Glutamatergic neuron (in vitro differentiated cells): ENCODE measurements around the gene CLIC5. TPM values are rescaled to one million over a fixed set of nuclear protein-coding genes. Genes with fewer than 3 reads are reported as not detected.

ENCODE experiments used
- DNase-seq: peaks from one replicate; pipeline ENCODE4 v3.0.0; 2022
- H3K27ac Mint-ChIP-seq: one replicate; pipeline ENCODE4 v1.8.0; 2020; ENCODE audit warnings: mild to moderate bottlenecking, mixed read lengths, inconsistent platforms; ENCODE audit not compliant: unreplicated experiment
- H3K27me3 Mint-ChIP-seq: one replicate; pipeline ENCODE4 v1.8.0; 2020; ENCODE audit warnings: mild to moderate bottlenecking, moderate library complexity, mixed read lengths, inconsistent platforms; ENCODE audit not compliant: unreplicated experiment
- H3K36me3 Mint-ChIP-seq: one replicate; pipeline ENCODE4 v1.8.0; 2020; ENCODE audit warnings: mild to moderate bottlenecking, mixed read lengths, inconsistent platforms; ENCODE audit not compliant: unreplicated experiment
- H3K4me1 Mint-ChIP-seq: one replicate; pipeline ENCODE4 v1.8.0; 2020; ENCODE audit warnings: mild to moderate bottlenecking, low read depth, mixed read lengths, inconsistent platforms; ENCODE audit not compliant: unreplicated experiment
- H3K4me3 Mint-ChIP-seq: one replicate; pipeline ENCODE4 v1.8.0; 2020; ENCODE audit warnings: mild to moderate bottlenecking, mixed read lengths, inconsistent platforms; ENCODE audit not compliant: unreplicated experiment
- H3K9me3 Mint-ChIP-seq: one replicate; pipeline ENCODE4 v1.8.0; 2020; ENCODE audit warnings: mild to moderate bottlenecking, moderate library complexity, mixed read lengths, inconsistent platforms; ENCODE audit not compliant: unreplicated experiment
- CTCF ChIP-seq: fragments of 200-600 bp; sonication (generic); IDR thresholded peaks from one replicate; pipeline ENCODE4 v1.5.0; 2021; ENCODE audit not compliant: partially characterized antibody, unreplicated experiment
- total RNA-seq: library from RNA; stranded (reverse); fragmentation: NEBNext Ultra II Directional; extraction: Animal tissue kit (Norgen Biotek cat#: 25700); gene quantifications from one replicate; pipeline ENCODE4 v1.2.1, GENCODE V29; 2021; ENCODE audit not compliant: unreplicated experiment

CLIC5 gene
- total RNA-seq, 1 donor from 2014 or later = not detected

GRCh38 chr6:45855642-45856394 lies 159.8 kb downstream of the CLIC5 start:
- DNase-seq = no peak
- Mint-ChIP-seq H3K4me1 (no peaks in the 10 kb centered on the region), H3K4me3 (no peak overlapping the region), H3K36me3 (no peaks in the 10 kb centered on the region), H3K9me3 (no peaks in the 10 kb centered on the region), H3K27me3 (no peaks in the 10 kb centered on the region), H3K27ac (no peak overlapping the region)
- no peak for TF ChIP-seq CTCF

GRCh38 chr6:45854149-45854742 lies 161.4 kb downstream of the CLIC5 start:
- Mint-ChIP-seq H3K4me1 (no peaks in the 10 kb centered on the region), H3K4me3 (no peak overlapping the region), H3K36me3 (no peaks in the 10 kb centered on the region), H3K27me3 (no peaks in the 10 kb centered on the region), H3K9me3 (no peaks in the 10 kb centered on the region), H3K27ac (no peak overlapping the region)
- DNase-seq = no peak
- TF ChIP-seq CTCF = no peak

- TF ChIP-seq CTCF = no peak
- Mint-ChIP-seq H3K4me1 (no peaks in the 10 kb centered on the region), H3K4me3 (no peak overlapping the region), H3K27ac (no peak overlapping the region), H3K9me3 (no peaks in the 10 kb centered on the region), H3K36me3 (no peaks in the 10 kb centered on the region), H3K27me3 (no peaks in the 10 kb centered on the region)
- DNase-seq = no peak
Observed at GRCh38 chr6:45851034-45851400, 164.6 kb downstream of the CLIC5 start.

- no peak for DNase-seq
- Mint-ChIP-seq H3K27me3 (no peaks in the 10 kb centered on the region), H3K4me3 (no peak overlapping the region), H3K27ac (no peak overlapping the region), H3K36me3 (no peaks in the 10 kb centered on the region), H3K4me1 (no peaks in the 10 kb centered on the region), H3K9me3 (no peaks in the 10 kb centered on the region)
- TF ChIP-seq CTCF = no peak
Observed at GRCh38 chr6:45850378-45851033, 165.2 kb downstream of the CLIC5 start.

- H3K4me3 Mint-ChIP-seq = no peak overlapping the region
- no peaks in the 10 kb centered on the region for H3K36me3 Mint-ChIP-seq
- DNase-seq = no peak
- TF ChIP-seq CTCF = no peak
- H3K9me3 Mint-ChIP-seq = peaks cover 2% of the 10 kb centered on the region
- no peak overlapping the region for H3K27ac Mint-ChIP-seq
- no peaks in the 10 kb centered on the region for H3K4me1 Mint-ChIP-seq
- no peaks in the 10 kb centered on the region for H3K27me3 Mint-ChIP-seq
Observed at GRCh38 chr6:45845567-45845966, 170.1 kb downstream of the CLIC5 start.
